Myocyte (in vitro differentiated cells): ENCODE results near the gene HSDL1. TPM values are rescaled to one million over a fixed set of nuclear protein-coding genes. Genes with fewer than 3 reads are reported as not detected.
A peak's percentile ranks its signal among the peaks of the same experiment; 100 is the strongest.

Source experiments
- DNase-seq: peaks from one replicate; pipeline ENCODE4 v3.0.0-alpha.2; 2012; ENCODE audit warnings: low read depth
- polyA plus RNA-seq: library from polyadenylated mRNA; unstranded; fragments of >200 nt; gene quantifications from one replicate; pipeline ENCODE4 v1.2.1, GENCODE V29; 2012; ENCODE audit warnings: missing spikeins
- total RNA-seq: library from RNA; depleted of rRNA; stranded (reverse); fragments of >200 nt; gene quantifications from 2 replicates; pipeline ENCODE4 v1.2.3, GENCODE V29; 2014

The HSDL1 gene
- total RNA-seq = 31.8 and 35.0 TPM in 2 replicates
- 15.5 TPM for polyA plus RNA-seq

DNA sequence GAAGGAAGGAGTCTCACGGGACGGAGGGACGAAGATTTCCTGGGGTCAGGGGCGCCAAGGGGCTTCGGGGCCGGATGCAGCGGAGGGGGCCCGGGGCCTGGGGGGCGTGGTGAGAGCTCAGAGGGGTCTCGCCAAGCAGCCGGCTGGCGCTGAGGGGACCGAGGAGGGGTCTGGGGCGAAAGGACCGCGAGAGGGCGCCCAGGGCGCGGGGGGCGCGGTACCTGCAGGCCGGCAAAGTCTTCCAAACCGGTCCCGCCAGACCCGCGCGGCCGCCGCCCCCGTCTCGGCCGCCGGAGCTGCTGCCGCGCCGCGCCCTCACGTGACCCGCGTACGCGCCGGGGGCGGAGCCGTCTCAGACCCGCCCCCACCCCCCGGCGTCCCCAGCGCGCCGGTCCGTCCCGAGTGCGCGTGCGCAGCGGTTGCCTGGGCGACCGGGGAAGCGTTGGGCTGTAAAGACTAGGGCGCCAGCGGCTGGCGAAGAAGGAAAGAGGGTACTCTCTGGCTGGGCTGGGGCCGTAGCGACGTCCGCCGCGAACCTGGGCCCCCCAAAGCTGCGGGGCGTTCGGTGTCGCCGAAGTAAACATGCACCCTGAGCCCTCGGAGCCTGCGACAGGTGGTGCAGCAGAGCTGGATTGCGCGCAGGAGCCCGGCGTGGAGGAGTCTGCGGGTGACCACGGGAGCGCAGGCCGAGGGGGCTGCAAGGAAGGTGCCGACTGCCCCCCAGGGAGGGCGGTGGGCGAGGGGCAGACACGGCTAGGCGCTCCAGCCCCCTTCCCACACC, at the start of gene HSDL1, which contains the start of gene DNAAF1:
Gene HSDL1, minus strand, starts transcription at position 319 of the 781 bp plus-strand sequence. CDS start 13,856 bp downstream, outside the sequence.
Gene DNAAF1, plus strand, starts transcription at position 450 of the 781 bp plus-strand sequence. Its CDS starts 133 bp downstream, at position 583.
- DNase-seq = peak; percentile 88

DNA sequence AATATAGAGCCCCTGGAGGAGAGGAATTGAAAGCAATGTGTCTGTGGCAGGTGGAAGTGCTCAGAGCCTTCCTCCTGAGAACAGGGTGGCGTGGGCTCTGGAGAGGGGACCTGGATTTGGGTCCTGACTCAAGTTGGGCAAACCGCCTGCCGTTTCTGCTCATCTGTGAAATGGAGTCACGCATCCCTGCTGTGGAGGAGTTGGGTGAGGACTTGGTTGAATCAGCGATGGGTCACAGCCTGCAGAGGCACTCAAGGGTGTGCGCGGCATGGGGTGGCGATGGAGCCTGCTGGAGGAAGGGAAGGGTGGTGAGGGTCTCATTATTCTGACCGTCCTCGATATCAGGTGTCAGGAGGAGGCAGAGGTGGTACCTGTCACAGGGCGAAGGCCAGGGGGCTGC, 49.0 kb upstream of the HSDL1 start:
- DNase-seq = no peak

DNA sequence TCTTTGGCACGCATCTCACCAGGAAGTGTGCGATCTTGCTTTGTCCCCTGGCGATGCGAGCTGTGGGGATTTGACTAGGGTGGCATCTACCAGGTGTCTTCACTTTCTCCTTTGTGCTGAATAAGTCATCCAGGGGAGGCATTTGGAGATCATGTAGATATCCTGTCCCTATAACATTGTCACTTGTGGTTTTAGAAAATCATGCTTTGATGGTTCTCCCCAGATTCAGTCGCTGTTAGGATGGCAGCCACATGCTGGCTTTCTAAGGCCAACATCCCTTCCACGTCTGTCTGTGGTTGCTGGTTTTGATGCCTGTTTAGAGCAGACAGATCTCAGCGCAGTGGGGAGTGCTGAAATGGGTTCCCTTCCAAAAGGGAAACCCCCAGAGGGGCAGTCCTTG, 48.5 kb upstream of the HSDL1 start:
- no peak for DNase-seq

DNA sequence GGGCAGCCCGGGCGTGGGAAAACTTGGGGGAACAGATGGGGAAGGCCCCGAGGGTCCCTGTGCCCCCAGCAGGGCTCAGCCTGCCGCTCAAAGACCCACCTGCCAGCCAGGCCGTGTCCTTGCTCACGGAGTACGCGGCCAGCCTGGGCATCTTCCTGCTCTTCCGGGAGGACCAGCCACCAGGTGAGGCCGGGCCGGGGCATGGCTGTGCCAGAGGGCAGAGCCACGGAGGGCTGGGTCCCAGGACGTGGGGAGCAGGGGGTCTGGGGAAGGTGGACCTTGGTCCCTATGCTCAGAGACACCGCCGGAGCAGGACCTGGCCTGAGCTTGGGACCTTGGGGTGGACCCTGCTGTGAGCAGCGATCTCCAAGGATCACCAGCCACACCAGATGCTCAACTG, 46.5 kb upstream of the HSDL1 start:
- DNase-seq = no peak

DNA sequence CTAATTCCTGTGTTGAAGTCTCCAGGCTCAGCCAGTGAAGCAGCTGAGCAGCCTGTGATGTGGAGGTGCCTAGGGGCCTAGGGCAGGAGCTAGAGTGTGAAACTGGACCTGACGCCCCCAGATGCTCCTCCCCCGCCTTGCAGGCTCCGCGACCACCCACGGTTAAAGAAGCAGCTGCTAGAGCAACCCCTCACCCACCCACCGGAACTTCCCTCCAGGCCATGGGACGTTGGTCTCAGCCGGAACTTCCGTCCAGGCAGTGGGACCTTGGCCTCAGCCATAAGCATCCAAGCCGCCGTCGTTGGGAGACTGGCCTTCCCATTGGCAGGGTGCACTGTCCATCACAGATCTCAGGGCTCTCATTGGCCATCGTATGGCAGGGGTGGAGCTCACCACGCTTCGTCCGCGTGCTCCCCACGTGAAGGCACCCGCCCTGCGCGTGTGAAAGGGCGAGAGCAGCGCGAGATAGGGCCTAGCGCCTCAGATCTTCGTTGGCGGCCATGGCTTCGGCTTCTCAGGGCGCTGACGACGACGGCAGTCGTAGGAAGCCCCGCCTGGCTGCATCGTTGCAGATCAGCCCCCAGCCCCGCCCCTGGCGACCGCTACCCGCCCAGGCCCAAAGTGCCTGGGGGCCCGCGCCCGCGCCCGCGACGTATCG, 45.9 kb upstream of the HSDL1 start, which contains the start of gene ADAD2:
Gene ADAD2, plus strand, starts transcription at position 427 of the 658 bp plus-strand sequence. Its CDS starts 74 bp downstream, at position 501.
- DNase-seq = no peak

DNA sequence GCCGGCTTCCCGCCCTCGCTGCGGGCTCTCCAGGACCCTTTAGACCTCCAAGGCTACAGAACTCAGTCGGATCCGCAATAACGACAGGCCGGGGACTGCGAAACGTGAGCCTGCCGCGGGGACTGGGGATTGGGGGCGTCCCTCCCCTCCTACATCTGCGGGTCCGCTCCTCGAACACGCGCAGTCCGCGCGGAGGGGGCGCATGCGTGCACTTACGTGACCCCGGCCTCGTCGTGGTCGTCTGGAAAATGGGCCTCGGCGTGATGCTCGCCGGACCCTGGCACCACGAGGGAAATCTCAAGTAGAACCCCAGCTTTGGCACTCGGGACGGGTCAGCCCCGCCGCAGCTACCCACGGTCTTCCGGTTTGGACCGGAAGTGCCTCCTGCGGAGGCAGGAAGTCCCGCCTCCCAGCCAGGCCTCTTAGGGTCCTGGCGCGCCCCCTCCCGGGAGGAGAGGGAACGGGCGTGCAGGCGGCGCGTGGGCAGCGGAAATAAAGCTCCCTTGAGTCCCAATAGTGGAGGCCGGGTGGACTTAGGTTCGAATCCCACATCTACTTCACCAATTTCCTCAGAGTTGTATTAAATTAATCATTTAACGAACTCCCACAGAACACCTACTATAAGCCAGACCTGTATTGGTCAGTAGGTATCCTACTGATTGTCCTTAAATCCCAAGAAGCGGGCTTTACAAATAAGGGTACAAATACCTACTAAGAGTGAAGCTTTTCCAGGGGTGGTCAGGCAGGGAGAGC, 41.9 kb upstream of the HSDL1 start, which contains the start of gene TAF1C:
Gene TAF1C, minus strand, starts transcription at position 373 of the 753 bp plus-strand sequence. CDS start 2,069 bp downstream, outside the sequence.
- peak; percentile 96 for DNase-seq

DNA sequence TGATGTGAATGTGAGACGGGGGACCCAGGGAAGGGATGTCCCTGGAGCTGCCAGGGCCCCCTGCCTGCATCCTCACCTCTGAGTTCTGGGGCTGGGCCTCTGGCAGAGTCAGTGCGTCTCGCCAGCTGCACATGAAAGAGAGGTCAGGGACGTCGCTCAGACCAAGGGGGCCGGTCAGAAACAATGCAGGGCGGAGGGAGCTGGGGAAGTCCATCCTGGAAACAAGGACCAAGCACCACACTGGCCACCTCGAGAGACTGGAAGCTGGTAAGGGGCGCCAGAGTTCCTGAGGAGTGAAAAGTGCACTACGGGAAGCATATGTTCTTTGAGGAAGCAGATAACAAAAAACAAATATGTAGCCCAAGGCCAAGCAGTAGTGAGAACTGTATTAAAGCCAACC, 39.8 kb upstream of the HSDL1 start:
- DNase-seq = no peak

DNA sequence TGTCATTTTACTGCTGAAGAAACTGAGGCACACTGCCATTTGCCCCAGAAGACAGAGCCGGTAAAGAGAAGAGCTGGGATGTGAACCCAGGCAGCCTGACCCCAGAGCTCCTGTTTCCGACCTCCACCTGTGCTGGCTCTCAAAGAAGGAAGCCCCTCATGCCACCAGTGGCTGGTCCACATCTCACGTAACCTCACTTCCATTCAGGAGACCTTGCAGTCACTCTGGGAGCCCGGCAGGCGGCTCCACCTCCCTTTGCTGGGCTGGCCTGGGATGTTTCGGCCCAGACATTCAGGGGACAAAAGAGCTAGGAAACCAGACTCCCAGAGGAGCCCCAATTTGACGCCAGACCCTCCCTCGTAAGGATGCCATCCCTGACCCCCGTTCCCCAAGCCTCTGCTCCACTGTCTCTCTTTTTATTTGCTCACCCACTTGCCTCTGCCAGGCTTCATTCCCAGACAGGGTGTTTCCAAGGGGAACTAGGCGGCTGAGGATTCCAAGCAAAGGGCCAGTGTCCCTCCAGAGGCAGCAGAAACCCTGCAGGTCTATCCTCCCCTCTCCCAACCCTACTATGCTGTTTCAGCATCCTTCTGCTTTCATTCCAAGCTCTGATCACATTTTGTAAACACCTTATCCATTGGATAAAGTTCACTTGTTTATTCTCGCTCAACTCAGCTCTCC, 39.1 kb upstream of the HSDL1 start:
- no peak for DNase-seq

DNA sequence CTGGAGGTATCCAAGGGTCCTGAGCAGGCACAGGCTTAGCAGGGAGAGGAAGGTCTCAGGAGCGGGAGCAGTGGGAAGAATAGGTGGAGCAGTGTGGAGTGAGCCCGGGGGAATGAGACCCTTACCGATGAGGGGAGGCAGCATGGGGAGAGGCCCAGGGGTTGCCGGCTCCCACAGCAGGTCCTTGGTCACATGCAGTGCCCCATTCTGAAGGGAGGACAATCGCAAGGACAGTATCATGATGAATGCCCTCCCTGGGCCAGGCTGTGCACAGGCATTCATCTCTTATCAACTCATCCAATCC, 38.5 kb upstream of the HSDL1 start:
- no peak for DNase-seq

DNA sequence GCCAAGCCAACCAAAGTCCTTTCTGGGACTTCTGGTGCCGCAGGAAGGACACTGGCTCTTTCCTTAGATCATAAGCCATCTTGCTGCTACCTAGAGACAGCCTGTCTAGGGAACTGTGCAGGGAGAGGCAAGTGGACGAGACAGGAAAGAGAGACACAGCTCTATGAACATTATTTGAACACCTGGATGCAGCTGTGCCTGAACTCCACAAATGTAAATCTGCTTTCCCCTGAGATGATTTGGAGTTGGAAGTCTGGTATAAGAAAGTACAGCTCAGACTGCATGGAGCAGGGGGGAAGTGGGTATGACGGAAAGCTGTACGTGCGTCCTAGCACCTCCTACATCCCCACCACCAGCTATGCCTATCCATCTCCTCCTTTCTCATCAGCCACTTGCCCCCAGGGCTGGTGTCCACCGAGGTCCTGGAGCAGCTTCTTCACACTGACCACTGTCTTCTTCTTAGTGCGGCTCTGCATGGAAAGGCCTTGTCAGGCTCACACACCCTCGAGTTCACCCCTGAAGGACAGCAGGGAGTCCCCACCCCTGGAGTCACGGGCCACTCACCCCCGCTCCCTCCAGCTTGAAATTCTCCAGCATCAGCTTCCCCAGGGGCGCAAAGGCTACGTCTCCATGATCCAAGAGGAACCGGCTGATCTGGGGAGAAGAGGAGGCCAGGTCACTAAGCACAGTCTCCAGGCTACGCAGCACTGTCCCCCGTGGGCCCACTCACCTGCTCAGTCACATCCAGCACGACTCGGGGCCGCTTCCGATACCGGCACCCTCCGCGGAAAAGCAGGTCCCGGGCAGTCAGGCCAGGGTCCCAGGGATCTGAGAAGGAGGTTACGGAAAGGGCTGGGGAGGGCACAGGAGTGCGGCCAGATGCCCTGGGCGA, 37.9 kb upstream of the HSDL1 start:
- no peak for DNase-seq

DNA sequence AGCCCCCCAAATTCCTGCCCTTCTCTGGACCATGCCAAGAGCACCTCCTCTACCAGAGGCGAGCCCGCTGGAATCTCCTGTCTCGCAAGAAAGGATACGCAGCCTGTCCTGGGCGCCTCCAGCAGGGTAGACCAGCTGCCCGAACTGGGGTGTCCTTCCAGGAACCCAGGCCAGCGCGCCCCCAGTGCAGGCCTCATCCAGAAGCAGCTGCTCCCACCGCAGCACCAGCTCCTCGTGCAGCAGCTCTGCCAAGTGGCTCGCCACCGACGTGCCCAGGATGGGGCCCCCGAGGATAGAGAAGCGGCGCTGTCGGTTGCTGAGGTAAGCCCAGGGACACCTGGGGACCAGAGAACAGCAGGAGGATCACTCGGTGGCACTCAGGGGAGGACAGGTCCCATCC, 37.1 kb upstream of the HSDL1 start:
- no peak for DNase-seq

DNA sequence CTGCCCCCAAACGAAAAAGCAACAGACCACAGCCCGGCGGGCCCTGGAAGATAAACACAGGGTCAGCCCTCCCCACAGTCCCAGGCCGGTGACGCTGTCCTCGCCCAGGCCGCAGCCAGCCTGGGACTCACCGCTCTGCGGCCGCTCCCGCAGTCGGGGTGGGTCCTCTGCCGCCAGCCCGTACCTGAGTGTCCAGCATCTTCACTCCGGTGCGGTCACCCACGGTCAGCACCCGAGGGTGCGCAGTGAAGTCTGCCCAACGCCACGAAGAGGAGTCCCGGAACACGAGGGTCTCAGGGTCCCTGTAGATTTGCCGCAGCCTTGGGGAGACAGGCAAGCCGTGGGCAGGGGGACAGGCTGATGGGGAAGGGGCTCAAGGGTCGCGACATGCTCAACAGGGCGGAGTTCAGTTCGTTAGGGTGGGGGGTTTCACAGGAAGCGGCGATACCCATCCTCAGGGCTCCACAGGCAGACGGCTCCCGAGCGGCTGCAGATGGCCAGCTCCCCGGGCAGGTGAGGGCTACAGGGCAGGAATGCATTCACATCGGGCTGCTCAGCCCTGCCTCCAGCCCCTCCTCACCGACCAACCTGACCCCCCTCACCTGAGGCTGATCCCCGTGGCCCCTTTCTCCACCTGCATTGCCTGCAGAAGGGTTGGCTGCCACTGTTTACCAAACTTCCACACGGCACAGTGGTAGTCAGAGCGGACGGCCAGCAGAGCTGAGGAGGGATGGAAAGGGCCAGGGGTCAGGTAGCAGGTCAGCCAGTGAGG, 36.4 kb upstream of the HSDL1 start:
- DNase-seq = no peak

DNA sequence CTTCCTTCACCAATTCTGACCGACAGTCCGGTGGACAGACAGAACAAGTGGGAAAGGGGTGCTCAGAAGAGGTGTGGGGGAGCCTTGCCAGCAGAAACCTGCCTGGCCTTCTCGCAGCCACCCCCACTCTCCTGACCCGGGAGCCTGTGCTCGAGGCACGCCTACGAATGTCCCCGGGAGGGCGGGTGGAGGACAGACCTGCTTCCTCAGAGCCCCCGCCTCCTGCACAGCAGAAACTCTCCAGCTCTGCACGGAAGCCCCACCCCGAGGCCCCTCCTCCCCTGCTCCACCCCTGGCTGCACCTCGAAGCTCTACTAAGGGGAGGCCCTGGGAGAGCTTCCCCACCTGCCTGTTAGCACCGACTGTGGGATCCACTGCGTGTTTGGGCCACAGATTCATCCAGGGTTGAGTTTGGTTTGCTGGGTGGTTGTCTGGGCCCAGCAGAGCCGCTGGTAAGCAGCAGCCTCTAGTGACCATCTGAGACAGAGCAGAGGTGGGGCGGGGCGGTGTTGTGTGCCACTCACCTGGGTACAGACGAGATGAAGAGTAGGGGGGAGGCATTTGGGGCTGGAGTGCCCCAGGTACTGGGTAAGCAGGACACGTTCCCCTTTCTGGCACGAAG, 35.7 kb upstream of the HSDL1 start:
- DNase-seq = no peak

DNA sequence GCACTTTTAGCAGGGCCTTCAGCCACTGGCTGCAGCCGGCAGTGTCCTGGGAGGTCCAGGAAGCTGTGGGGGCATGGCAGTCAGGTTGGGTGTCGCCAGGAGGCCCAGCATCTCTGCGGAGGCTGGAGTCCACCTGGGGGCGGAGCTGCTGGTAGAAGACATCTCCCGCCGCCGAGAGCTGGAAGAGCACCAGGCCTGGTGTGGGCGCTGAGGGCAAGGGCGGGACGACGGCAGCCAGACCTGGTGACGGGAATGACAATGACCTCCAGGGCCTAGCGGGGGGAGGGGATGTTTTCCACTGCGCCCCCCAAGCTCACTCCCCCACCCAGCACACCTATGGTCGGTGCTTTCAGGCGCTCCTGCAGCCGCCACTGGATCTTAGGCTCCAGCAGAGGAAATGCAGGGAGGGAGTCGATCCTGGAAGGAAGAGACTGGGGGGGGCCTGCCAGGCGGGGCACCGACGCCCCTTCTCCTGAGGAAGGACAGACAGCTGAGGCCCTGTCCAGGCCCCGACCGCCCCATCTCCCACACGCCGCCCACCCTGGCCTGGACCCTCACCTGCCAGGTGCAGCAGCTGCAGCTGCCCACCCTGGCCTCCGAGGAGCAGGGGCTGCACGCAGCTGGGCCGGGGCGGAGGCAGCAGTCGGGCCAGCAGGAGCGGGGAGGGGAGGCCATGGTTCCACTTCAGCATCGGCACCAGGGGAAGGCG, 34.8 kb upstream of the HSDL1 start:
- no peak for DNase-seq

DNA sequence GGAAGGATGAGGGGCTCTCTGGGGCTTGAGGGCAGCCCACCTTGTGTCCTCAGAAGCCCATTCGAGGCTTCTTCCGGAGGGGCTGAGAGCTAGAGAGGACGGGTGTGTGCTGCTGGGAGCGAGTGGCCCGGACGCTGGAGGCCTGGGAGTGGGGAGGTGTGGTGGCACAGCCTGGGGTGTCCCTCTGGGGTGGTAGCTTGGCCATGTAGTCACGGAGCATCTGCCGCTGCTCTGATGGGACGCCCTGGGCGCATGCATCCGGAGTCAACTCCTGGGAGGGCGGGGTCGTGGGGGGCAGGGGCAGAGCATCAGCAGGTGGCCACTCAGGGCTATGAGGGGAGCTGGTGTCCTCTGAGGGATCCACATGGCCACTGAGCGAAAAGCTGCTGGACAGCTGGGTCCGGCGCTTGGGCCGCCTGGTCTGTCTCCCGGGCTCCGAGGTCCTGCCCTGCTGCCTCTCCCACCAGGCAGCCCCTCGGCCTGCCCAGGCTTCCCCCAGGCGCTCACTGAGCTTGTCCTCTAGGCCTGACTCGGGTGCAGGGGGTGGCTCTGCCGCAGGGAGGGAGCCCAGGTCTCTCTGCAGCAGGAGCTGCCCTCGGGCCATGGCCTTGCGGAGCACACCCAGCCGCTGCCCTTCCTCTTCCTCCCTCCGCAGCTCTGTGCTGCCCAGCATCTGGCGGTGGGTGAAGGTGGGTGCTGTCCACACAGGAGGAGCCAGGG, 34.1 kb upstream of the HSDL1 start:
- no peak for DNase-seq

DNA sequence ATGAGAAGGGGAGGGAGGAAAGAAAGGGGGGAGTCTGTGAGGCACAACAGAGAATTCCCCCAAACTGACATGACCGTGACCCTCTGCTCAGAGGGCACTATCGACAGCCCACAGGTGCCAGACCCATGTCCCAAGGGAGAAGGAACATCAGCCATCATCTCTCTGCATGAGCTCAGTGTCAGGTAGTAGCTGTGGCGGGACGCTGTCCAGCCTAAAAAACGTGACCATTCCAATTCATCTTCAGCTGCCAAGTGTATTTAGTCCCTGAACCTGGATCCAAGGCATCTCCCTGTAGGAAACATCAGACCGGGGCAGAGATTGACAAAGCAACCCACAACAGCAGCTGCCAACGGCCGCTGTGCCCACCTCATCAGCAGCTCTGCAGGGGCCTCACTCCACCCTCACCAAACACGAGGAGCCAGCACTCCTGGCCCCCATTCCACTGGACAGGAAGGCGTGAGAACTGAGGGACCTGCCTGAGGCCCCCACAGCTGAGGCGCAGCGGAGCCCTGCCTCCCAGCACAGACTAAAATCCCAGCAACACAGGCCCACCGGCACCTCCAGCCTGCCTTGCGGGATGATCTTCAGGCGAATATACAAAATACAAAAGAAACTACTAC, 33.3 kb upstream of the HSDL1 start:
- no peak for DNase-seq

DNA sequence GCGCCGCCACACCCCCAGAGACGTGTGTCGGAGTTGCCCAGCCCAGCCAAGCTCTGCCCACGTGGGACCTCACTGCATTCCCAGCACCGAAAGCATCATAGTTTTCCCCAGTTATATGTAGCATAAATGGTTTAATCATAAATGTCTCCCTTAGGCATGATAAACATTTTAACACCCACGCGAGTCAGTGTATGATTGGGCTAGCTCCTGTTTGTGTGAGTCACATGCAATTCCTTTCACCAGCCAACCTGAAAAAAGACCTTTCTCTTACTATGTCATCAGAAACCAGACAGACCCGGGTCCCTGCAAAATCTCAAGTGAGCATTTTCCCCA, 32.7 kb upstream of the HSDL1 start:
- no peak for DNase-seq
